SK-N-SH (cell line): ENCODE data around the gene AGRP. TPM values are rescaled to one million over a fixed set of nuclear protein-coding genes. Genes with fewer than 3 reads are reported as not detected.

Experiments used
- CTCF ChIA-PET: fragments of 300-600, 350-600 bp; formaldehyde crosslinking; extraction: SDS; loops from one replicate; lab custom pipeline; 2021; lab: Yijun Ruan, JAX
- POLR2A ChIA-PET: fragments of 350-600 bp; sonication (Branson Sonifier 250); formaldehyde crosslinking; extraction: SDS; loops from one replicate; lab custom pipeline; 2020; ENCODE audit warnings: antibody characterized with exemption, inconsistent platforms; lab: Yijun Ruan, JAX
- DNase-seq: peaks from one replicate; pipeline ENCODE4 v3.0.0; 2012
- H2AFZ ChIP-seq: fragments of 200-600 bp; sonication (generic); 2 replicates; pipeline ENCODE4 v1.8.1; 2016; ENCODE audit warnings: antibody characterized with exemption, mild to moderate bottlenecking, low read depth
- H3F3A ChIP-seq: fragments of 200-600 bp; sonication (generic); replicated peaks from 2 replicates; pipeline ENCODE3; 2016; ENCODE audit warnings: antibody characterized with exemption, mild to moderate bottlenecking; ENCODE audit not compliant: insufficient read depth
- H3K27ac ChIP-seq, 2 experiments: fragments of 200-500 bp in 1 of 2; fragments of 200-600 bp in 1 of 2; sonication (Bioruptor generic) in 1 of 2; sonication (generic), shearing (Covaris generic) in 1 of 2; 2 replicates each; pipeline versions ENCODE4 v1.5.1 to v1.6.1; 2014 to 2016; ENCODE audit warnings: low read depth in 2 of 2, inconsistent platforms in 1 of 2, low read length in 1 of 2, mild to moderate bottlenecking in 1 of 2, mixed read lengths in 1 of 2
- H3K27me3 ChIP-seq: fragments of 200-600 bp; sonication (generic), shearing (Covaris generic); 2 replicates; pipeline ENCODE4 v1.6.1; 2016; ENCODE audit warnings: mixed run types; ENCODE audit not compliant: insufficient read depth
- H3K36me3 ChIP-seq, 2 experiments: fragments of 200-500 bp in 1 of 2; fragments of 200-600 bp in 1 of 2; sonication (Bioruptor generic) in 1 of 2; sonication (generic) in 1 of 2; replicated peaks in 1 of 2; 2 replicates each; pipeline versions ENCODE3 to v1.5.1; 2014 to 2016; ENCODE audit warnings: low read length in 1 of 2, mild to moderate bottlenecking in 1 of 2; ENCODE audit not compliant: insufficient read depth in 2 of 2, control insufficient read depth in 1 of 2
- H3K4me1 ChIP-seq, 2 experiments: fragments of 200-500 bp in 1 of 2; fragments of 200-600 bp in 1 of 2; sonication (Bioruptor generic) in 1 of 2; sonication (generic), shearing (Covaris generic) in 1 of 2; 2 replicates each; pipeline versions ENCODE4 v1.5.1 to v1.6.1; 2014 to 2016; ENCODE audit warnings: low read depth in 1 of 2, low read length in 1 of 2, mixed run types in 1 of 2; ENCODE audit not compliant: insufficient read depth in 2 of 2, control insufficient read depth in 1 of 2
- H3K4me2 ChIP-seq: fragments of 200-600 bp; sonication (generic), shearing (Covaris generic); 2 replicates; pipeline ENCODE4 v1.6.1; 2017; ENCODE audit warnings: mixed run types
- H3K4me3 ChIP-seq, 2 experiments: fragments of 200-500 bp in 1 of 2; fragments of 200-600 bp in 1 of 2; sonication (Bioruptor generic) in 1 of 2; sonication (generic), shearing (Covaris generic) in 1 of 2; 2 replicates each; pipeline versions ENCODE4 v1.5.1 to v1.8.1; 2014 to 2016; ENCODE audit warnings: low read depth in 2 of 2, inconsistent platforms in 1 of 2, low read length in 1 of 2, mild to moderate bottlenecking in 1 of 2, mixed read lengths in 1 of 2, moderate library complexity in 1 of 2
- H3K79me2 ChIP-seq: fragments of 200-600 bp; sonication (generic); 2 replicates; pipeline ENCODE4 v1.8.1; 2017; ENCODE audit warnings: mild to moderate bottlenecking; ENCODE audit not compliant: insufficient read depth
- H3K9ac ChIP-seq: fragments of 200-600 bp; sonication (generic); 2 replicates; pipeline ENCODE4 v1.6.1; 2017; ENCODE audit warnings: mixed run types
- H3K9me2 ChIP-seq: fragments of 200-600 bp; sonication (generic); 2 replicates; pipeline ENCODE4 v1.6.1; 2017; ENCODE audit warnings: mixed run types
- H3K9me3 ChIP-seq: fragments of 200-600 bp; sonication (generic); 2 replicates; pipeline ENCODE4 v1.6.1; 2017; ENCODE audit warnings: mixed run types, mild to moderate bottlenecking, moderate library complexity
- H4K20me1 ChIP-seq: fragments of 200-600 bp; sonication (generic); 2 replicates; pipeline ENCODE4 v1.6.1; 2017; ENCODE audit warnings: mild to moderate bottlenecking, mixed run types; ENCODE audit not compliant: insufficient read depth
- CHD2 ChIP-seq: fragments of 150-350 bp; IDR thresholded peaks from 2 replicates; pipeline ENCODE4 v1.6.1; 2018; ENCODE audit warnings: low read length; ENCODE audit not compliant: partially characterized antibody
- CTCF ChIP-seq: fragments of 200-600 bp; sonication (generic); IDR thresholded peaks from 2 replicates; pipeline ENCODE4 v1.6.1; 2017; ENCODE audit warnings: antibody characterized with exemption, mild to moderate bottlenecking, moderate library complexity
- ELF1 ChIP-seq: IDR thresholded peaks from 2 replicates; pipeline ENCODE4 v1.4.0; 2012
- EP300 ChIP-seq, 2 experiments: IDR thresholded peaks; 2 replicates each; pipeline versions ENCODE4 v1.4.0 to v1.6.1; 2012; ENCODE audit warnings: borderline replicate concordance in 1 of 2, low read depth in 1 of 2, low read length in 1 of 2
- GABPA ChIP-seq: IDR thresholded peaks from 2 replicates; pipeline ENCODE4 v1.4.0; 2012; ENCODE audit warnings: low read depth, mild to moderate bottlenecking
- MAX ChIP-seq: IDR thresholded peaks from 2 replicates; pipeline ENCODE4 v1.4.0; 2012; ENCODE audit warnings: low read depth
- MEF2A ChIP-seq: IDR thresholded peaks from 2 replicates; pipeline ENCODE4 v1.4.0; 2012; ENCODE audit warnings: low read depth, borderline replicate concordance
- MXI1 ChIP-seq: IDR thresholded peaks from 2 replicates; pipeline ENCODE4 v1.6.1; 2012; ENCODE audit warnings: mild to moderate bottlenecking, low read depth, low read length, improper control_type of control experiment
- NFIC ChIP-seq: IDR thresholded peaks from 2 replicates; pipeline ENCODE4 v1.4.0; 2012; ENCODE audit warnings: borderline replicate concordance
- PBX3 ChIP-seq: IDR thresholded peaks from 2 replicates; pipeline ENCODE4; 2012
- POLR2AphosphoS5 ChIP-seq: IDR thresholded peaks from 2 replicates; pipeline ENCODE4 v1.6.1; 2012; ENCODE audit warnings: low read depth, low read length
- RAD21 ChIP-seq: IDR thresholded peaks from 2 replicates; pipeline ENCODE4 v1.6.1; 2012; ENCODE audit warnings: mild to moderate bottlenecking, low read length
- RFX5 ChIP-seq: IDR thresholded peaks from 2 replicates; pipeline ENCODE4 v1.6.1; 2012; ENCODE audit warnings: mild to moderate bottlenecking, improper control_type of control experiment, low read length
- SMC3 ChIP-seq: IDR thresholded peaks from 2 replicates; pipeline ENCODE4 v1.6.1; 2012; ENCODE audit warnings: low read depth, low read length, improper control_type of control experiment
- TCF12 ChIP-seq: IDR thresholded peaks from 2 replicates; pipeline ENCODE4 v1.4.0; 2012
- WGBS: methylation state at CpG from one replicate; pipeline ENCODE4 v1.1.6; 2017; ENCODE audit warnings: low lambda C conversion rate; 5-methylcytosine and 5-hydroxymethylcytosine counted together
- polyA plus RNA-seq, 3 experiments: library from polyadenylated mRNA; depleted of rRNA; stranded (reverse); fragments of >200 nt; gene quantifications; 2 replicates each; pipeline ENCODE4 v1.2.3, GENCODE V29; 2012
- TF ChIP-seq, protein P1 (sequence below): IDR thresholded peaks from 2 replicates; pipeline ENCODE4 v1.4.0; 2012; ENCODE audit warnings: low read depth, borderline replicate concordance

The AGRP gene
- polyA plus RNA-seq, 1 of the 3 experiments (the other 2 are of a cell fraction): not detected

DNA sequence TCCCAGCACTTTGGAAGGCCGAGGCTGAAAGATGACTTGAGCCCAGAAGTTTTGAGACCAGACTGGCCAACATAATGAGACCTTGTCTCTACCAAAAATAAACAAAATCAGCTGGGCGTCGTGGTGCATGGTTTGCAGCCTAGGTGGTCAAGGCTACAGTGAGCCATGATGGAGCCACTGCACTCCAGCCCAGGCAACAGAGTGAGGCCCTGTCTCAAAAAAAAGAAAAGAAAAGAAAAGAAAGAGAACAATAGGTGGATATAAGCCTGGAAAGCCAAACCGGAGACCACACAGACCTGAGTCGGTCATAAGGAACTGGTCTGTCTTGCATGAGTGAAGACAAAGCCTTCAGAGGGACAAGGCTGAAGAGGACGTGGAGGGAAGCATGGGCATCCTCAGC lies 16.8 kb downstream of the AGRP start:
- H2AFZ ChIP-seq: no peak overlapping the region
- H3K9ac ChIP-seq: no peak overlapping the region
- CTCF ChIA-PET: interaction anchor here (0.8 to 8.2 kb wide), 13 partner anchors 14 to 128 kb away, joined by 3 to 76 read pairs (median 6); partner anchors contain the start of genes ATP6V0D1 and TPPP3
- peaks cover 89% of the 10 kb centered on the region for H4K20me1 ChIP-seq
- H3K4me1 ChIP-seq: peaks cover 5 to 21% of the 10 kb centered on the region in 2 experiments; a peak in 1 of 4 replicates
- POLR2A ChIA-PET: no interaction called here
- 94% methylated on average over 6 of the region's 6 CpGs for WGBS
- H3K27me3 ChIP-seq: no peaks in the 10 kb centered on the region
- DNase-seq: no peak
- H3K27ac ChIP-seq: no peak overlapping the region
- no peak overlapping the region for H3K4me3 ChIP-seq
- H3K4me2 ChIP-seq: no peak overlapping the region
- no peaks in the 10 kb centered on the region for H3K36me3 ChIP-seq
- no peaks in the 10 kb centered on the region for H3K9me3 ChIP-seq
- TF ChIP-seq MXI1 (no peak), TCF12 (no peak), MEF2A (no peak), RFX5 (no peak), MAX (no peak), GABPA (no peak), RAD21 (no peak), EP300 (IDR thresholded peaks at IDR 0.05; ENCODE audit: borderline replicate concordance in 1 of 2, low read depth in 1 of 2, low read length in 1 of 2) (no peak), PBX3 (no peak)
- TF ChIP-seq, protein P1, sequence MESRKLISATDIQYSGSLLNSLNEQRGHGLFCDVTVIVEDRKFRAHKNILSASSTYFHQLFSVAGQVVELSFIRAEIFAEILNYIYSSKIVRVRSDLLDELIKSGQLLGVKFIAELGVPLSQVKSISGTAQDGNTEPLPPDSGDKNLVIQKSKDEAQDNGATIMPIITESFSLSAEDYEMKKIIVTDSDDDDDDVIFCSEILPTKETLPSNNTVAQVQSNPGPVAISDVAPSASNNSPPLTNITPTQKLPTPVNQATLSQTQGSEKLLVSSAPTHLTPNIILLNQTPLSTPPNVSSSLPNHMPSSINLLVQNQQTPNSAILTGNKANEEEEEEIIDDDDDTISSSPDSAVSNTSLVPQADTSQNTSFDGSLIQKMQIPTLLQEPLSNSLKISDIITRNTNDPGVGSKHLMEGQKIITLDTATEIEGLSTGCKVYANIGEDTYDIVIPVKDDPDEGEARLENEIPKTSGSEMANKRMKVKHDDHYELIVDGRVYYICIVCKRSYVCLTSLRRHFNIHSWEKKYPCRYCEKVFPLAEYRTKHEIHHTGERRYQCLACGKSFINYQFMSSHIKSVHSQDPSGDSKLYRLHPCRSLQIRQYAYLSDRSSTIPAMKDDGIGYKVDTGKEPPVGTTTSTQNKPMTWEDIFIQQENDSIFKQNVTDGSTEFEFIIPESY: no peak
- peaks cover 7% of the 10 kb centered on the region for H3F3A ChIP-seq
- H3K9me2 ChIP-seq: no peaks in the 10 kb centered on the region
- peaks cover 78% of the 10 kb centered on the region for H3K79me2 ChIP-seq

DNA sequence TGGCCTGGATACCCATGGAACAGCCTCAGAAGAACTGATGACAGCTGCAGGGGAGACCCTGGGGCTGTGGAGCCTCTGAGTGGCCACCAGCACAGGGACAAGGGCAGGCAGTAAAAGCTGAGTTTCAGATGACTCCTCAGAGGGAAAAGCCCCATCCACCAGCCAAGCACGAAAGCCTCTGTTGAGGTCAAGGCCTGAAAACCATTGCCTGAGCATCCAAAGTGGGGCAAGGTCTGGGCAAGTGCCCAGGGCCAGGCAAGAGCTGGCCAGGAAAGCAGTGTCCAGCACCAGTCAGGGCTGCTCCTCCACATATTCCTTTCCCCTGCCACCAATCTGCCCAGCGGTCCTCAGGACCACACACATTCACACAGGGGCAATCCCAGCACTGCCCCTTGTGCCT lies 18.8 kb downstream of the AGRP start:
- Histone ChIP-seq H3K4me1 (peaks cover 13 to 29% of the 10 kb centered on the region in 2 experiments; a peak in 3 of 4 replicates), H2AFZ (no peak overlapping the region), H3K27ac (no peak overlapping the region), H3K9ac (no peak overlapping the region), H3K36me3 (peaks cover 0 to 4% of the 10 kb centered on the region in 2 experiments), H3K79me2 (peaks cover 77% of the 10 kb centered on the region), H4K20me1 (peaks cover 86% of the 10 kb centered on the region), H3K4me2 (0 out of 2 replicates have a peak overlapping the region, but pooled peaks have one; percentile 2), H3K27me3 (no peaks in the 10 kb centered on the region), H3K9me3 (no peaks in the 10 kb centered on the region), H3K4me3 (no peak overlapping the region), H3K9me2 (no peaks in the 10 kb centered on the region), H3F3A (peaks cover 7% of the 10 kb centered on the region)
- no peak for DNase-seq
- CTCF ChIA-PET: interaction anchor here (1.2 to 8.2 kb wide), 11 partner anchors 11 to 204 kb away, joined by 3 to 76 read pairs (median 12); partner anchors contain the start of genes CARMIL2 and TPPP3
- no peak for TF ChIP-seq NFIC
- TF ChIP-seq, protein P1: no peak
- TF ChIP-seq CTCF: no peak
- TF ChIP-seq SMC3: no peak
- no peak for TF ChIP-seq CHD2
- no peak for TF ChIP-seq MEF2A
- no peak for TF ChIP-seq ELF1
- no peak for TF ChIP-seq POLR2AphosphoS5
- POLR2A ChIA-PET: no interaction called here
- WGBS: no CpG with 5 or more reads among the region's 2 CpGs
